HG02678 (cell line): Measurements from ENCODE around the gene TMEM129.

ENCODE experiments used
- ATAC-seq: cut with Tn5 transposase; IDR thresholded peaks from one replicate; pipeline ENCODE4 v1.9.1; 2021; ENCODE audit warnings: mild to moderate bottlenecking, moderate library complexity; ENCODE audit not compliant: unreplicated experiment

Gene TMEM129

DNA sequence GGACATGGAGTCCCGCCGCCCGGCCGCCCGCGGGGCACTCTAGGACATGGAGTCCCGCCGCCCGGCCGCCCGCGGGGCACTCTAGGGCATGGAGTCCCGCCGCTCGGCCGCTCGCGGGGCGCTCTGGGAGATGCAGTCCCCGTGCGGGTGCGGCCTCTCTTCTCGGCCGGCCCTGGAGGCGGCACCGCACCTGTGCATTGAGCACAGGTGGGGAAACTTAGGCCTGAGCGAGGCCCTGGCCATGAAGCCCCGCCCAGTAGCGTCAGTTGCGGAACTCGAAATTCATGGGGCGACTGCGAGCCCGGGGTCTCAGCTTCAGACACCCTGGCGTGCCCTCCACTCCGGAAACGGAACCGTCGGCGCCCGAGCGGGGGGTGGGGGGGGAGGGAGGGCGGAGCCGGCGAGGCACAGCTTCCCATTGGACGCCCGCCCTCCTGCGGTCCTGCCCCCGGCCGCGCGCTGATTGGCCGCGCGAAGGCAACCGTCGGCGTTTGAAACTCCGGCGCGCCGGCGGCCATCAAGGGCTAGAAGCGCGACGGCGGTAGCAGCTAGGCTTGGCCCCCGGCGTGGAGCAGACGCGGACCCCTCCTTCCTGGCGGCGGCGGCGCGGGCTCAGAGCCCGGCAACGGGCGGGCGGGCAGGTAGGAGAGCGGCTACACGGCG, at the start of gene TMEM129, which contains the start of gene TACC3:
Gene TMEM129 (minus strand): TSS at position 321 of the 663 bp plus-strand sequence. CDS start 486 bp downstream, outside the sequence.
Gene TACC3 (plus strand): TSS at position 519 of the 663 bp plus-strand sequence. CDS start 1,901 bp downstream, outside the sequence.
- ATAC-seq, result peak; percentile 81

DNA sequence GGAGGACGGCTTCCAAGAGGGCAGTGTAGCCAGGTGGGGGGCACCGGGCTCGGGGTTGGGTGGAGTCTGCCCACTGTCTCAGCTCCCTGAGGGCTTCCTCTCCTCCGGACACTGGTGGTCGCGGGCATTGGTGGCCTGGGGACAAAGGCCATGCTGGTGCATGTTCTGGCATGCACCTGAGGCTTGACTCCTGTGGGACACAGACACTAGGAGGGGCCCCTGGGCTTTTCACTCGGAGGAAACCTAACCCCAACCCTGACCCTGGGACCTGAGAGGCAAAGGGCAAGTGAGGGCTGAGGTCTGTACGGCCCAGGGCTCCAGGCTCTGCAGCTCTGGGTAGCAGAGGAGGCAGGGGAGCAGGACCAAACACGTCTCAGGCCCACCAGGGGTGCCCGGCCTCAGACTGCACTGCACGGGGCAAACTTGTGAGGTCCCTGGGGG, 49.7 kb upstream of the TMEM129 start:
- no peak for ATAC-seq

DNA sequence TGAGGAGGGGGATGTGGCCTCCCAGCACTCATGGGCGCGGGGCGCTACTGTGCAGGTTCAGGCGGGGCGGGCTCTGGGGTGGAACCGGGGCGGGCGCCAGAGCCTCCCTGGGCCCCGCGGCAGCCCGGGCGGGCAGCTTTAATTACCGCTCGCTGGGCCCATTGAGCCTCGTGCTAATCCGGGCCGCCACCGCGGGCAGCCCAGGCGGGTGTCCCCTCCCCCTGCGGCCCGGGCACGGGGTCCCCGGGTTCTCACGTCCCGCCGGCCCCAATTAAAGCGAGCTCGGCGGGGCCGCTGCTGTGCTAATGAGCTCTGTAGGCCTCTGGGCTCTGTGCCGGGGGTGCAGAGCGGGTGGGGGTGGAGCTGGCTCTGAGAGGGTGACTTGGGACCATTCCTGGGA, 49.1 kb upstream of the TMEM129 start:
- no peak for ATAC-seq

GRCh38 chr4:1769692-1770091, 48.6 kb upstream of the TMEM129 start:
- ATAC-seq, result no peak

GRCh38 chr4:1768367-1769034, 47.4 kb upstream of the TMEM129 start:
- ATAC-seq, result no peak

GRCh38 chr4:1767770-1768366, 46.7 kb upstream of the TMEM129 start:
- ATAC-seq, result no peak

DNA sequence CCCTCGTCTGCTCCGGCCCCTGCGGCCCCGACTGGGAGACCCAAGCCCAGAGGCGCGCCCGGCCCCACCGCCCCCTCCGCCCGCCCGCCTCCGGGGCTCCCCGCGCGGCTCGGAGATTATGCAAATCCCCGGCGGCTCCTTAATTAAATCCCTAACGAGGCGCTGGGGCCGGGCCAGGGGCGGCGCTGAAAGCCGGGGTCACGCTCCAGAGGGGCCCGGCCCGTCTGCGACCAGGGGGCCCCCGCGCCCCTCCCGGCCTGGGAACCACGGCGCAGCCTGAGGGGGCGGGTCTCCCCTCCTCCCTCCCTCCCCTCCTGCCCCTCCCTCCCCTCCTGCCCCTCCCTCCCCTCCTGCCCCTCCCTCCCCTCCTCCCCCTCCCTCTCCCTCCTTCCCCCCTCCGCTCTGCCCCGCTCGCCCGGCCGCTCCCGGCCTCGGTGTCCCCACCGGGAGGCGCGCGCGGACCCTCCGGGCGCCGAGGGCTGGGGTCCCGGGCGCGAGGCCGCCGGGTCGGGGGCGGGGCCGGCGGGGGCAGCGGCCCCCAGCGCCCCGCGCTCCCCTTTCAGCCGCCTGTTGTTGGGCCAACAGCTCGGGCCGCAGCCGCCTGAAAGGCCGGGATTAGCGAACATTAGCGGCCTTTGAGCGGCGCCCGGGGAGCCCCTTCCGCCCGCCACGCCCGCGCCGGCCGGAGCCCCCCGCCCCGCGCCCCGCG, 46.1 kb upstream of the TMEM129 start:
- ATAC-seq, result no peak

DNA sequence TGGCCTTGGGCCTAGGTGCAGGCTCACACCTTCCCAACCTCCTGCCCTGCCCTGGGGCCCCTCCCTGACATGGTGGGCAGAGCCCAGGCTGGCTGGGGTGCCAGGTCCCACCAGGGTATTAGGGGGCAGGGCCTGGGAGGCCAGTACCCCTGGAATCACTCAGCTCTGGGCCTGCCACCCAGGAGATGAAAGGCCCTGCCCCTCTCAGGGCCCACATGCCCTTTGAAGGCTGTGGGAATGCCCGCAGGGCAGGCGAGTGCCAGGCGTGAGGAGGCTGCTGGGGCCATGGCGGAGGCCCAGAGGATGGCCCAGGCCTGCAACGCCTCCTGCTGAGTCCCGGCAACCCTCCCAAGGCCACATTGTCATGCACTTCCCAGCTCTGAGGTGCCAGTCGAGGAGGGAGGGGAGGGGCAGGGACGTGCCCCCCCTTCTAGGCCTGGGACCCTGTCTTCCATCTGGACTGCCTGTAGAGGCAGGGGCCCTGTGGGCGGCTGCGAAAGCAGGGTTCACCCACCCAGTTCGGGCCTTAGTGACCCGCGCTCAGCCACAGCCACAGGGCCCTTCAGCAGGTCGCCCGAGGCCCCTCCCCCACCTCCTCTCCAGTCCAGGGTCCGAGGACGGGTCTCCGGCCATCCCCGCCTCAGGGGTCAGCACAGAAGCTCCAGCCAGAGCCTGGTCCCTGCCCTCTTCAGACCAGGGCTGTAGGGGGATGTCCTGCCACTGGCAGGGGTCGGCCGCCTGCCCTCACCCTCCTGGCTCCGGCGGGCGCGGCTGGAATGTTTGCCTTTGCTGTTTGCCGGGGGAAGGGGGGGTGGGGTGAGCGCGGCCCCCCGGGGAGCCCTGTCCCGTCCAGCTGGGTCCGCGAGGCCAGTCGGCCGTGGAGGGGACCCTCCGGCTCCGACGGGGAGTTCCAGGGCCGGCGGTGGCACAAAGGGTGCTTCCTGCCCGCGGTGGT, 45.3 kb upstream of the TMEM129 start:
- ATAC-seq, result no peak

DNA sequence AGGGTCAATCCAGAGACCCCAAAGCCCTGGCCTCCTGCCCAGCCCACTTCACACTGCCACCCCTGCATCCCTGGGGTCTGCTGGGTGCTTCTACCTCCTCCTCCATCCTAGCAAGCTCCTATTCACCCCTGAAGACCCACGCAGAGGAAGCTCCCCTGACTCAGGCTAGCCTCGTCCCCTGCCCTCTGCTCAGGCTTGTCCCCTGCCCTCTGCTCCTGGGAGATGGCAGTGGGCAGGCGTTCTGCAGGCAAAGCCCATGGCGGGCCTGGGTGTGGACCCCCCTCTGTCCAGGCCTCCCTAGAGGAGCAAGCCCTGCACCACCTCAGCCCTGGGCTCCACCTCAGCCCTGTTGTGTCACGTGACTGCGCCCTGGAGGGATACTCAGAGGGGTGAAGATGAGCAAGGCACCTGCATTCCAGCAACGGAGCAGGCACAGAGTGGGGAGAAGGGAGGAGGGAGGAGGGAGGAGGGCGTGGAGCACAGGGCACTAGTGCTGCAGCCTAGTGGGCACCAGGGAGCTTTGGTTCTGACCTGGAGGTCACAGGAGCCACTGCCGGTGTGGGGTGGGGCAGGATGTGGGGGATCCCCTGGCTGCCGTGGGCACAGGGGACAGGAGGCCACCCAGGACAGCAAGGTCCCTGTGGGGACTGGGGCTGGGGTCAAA, 44.4 kb upstream of the TMEM129 start:
- no peak for ATAC-seq

GRCh38 chr4:1764670-1765069, 43.5 kb upstream of the TMEM129 start:
- no peak for ATAC-seq

- ATAC-seq, result no peak
Measured at GRCh38 chr4:1763550-1764080, 42.5 kb upstream of the TMEM129 start.

- no peak for ATAC-seq
Measured at GRCh38 chr4:1763070-1763549, 42.0 kb upstream of the TMEM129 start.

- ATAC-seq, result no peak
Measured at GRCh38 chr4:1762264-1763010, 41.3 kb upstream of the TMEM129 start.

- no peak for ATAC-seq
Measured at GRCh38 chr4:1761130-1761689, 40.1 kb upstream of the TMEM129 start.

DNA sequence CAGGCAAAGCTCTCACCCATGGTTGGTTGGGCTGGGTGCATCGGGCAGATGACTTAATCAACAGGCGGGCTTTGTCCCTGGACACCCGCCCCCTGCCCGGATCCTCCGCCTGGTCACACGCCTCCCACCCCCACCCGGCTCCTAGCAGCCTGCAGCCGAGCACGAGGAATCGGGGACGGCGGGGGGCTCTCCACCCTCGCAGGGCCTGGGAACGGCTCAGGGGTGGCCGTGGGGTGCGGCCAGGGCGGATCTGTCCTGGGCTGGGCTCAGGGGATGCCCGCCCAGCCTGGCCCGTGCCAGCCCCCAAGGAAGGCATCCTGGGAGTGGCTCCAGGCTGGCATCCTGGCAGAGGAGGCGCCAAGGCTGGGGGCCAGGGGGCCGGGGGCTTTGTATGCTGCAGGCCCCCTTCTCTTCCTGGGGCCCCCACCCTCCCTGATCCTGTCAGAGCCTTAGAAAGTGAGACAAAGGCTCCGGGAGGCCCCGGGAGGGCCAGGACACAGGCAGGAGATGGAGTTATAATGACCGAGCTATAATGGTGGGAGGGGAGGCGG, 39.5 kb upstream of the TMEM129 start:
- ATAC-seq, result no peak

GRCh38 chr4:1759818-1760223, 38.7 kb upstream of the TMEM129 start:
- no peak for ATAC-seq

GRCh38 chr4:1759170-1759817, 38.2 kb upstream of the TMEM129 start:
- ATAC-seq, result no peak
